ENCODE measurements around the gene KLK4. TPM values are rescaled to one million over a fixed set of nuclear protein-coding genes. Genes with fewer than 3 reads are reported as not detected.

The KLK4 gene
- total RNA-seq, 1 donor from 2014 or later = not detected

DNA sequence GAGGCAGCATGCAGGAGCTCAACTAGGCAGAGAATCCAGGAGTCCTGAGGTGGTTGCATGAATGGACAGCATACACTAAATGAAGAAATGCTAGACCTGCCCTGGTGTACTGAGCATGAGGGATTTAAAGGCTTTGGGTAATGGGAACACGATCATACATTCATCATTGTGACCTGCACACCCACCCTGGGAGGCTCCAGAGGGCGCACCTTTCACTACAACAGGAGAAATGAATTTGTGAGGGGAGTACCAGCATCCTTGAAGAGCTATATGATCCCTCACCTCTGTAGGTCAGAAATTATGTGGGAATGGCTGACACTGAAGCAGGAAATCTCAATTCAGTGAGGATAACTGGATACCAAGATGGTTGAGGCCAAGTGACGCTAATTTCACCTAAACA is 29.0 kb downstream of the KLK4 start:
- TF ChIP-seq, protein P1, sequence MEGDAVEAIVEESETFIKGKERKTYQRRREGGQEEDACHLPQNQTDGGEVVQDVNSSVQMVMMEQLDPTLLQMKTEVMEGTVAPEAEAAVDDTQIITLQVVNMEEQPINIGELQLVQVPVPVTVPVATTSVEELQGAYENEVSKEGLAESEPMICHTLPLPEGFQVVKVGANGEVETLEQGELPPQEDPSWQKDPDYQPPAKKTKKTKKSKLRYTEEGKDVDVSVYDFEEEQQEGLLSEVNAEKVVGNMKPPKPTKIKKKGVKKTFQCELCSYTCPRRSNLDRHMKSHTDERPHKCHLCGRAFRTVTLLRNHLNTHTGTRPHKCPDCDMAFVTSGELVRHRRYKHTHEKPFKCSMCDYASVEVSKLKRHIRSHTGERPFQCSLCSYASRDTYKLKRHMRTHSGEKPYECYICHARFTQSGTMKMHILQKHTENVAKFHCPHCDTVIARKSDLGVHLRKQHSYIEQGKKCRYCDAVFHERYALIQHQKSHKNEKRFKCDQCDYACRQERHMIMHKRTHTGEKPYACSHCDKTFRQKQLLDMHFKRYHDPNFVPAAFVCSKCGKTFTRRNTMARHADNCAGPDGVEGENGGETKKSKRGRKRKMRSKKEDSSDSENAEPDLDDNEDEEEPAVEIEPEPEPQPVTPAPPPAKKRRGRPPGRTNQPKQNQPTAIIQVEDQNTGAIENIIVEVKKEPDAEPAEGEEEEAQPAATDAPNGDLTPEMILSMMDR (IDR thresholded peaks at IDR 0.05) = no peak
- H3K27ac ChIP-seq = no peak overlapping the region
- DNase-seq (ENCODE audit: low spot score in 2 of 2) = no peak
- no peak overlapping the region for H3K4me3 ChIP-seq
- intact Hi-C loops (cut with DNase I) = no loop called here
- H3K27me3 ChIP-seq = no peaks in the 10 kb centered on the region
- no peaks in the 10 kb centered on the region for H3K36me3 ChIP-seq
- no peaks in the 10 kb centered on the region for H3K9me3 ChIP-seq
- no peaks in the 10 kb centered on the region for H3K4me1 ChIP-seq

DNA sequence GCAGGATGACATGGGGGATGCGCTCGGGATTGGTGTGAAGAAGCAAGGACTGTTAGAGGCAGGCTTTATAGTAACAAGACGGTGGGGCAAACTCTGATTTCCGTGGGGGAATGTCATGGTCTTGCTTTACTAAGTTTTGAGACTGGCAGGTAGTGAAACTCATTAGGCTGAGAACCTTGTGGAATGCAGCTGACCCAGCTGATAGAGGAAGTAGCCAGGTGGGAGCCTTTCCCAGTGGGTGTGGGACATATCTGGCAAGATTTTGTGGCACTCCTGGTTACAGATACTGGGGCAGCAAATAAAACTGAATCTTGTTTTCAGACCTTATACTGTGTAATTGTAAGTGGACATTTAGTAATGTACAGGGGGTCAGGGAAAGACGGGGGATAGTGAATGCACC is 31.0 kb downstream of the KLK4 start:
- H3K4me3 ChIP-seq = no peak overlapping the region
- TF ChIP-seq, protein P1 (IDR thresholded peaks at IDR 0.05) = no peak
- intact Hi-C loops (cut with DNase I) = no loop called here
- no peaks in the 10 kb centered on the region for H3K4me1 ChIP-seq
- no peak for DNase-seq (ENCODE audit: low spot score in 2 of 2)
- H3K36me3 ChIP-seq = no peaks in the 10 kb centered on the region
- no peaks in the 10 kb centered on the region for H3K9me3 ChIP-seq
- no peak overlapping the region for H3K27ac ChIP-seq
- no peaks in the 10 kb centered on the region for H3K27me3 ChIP-seq

DNA sequence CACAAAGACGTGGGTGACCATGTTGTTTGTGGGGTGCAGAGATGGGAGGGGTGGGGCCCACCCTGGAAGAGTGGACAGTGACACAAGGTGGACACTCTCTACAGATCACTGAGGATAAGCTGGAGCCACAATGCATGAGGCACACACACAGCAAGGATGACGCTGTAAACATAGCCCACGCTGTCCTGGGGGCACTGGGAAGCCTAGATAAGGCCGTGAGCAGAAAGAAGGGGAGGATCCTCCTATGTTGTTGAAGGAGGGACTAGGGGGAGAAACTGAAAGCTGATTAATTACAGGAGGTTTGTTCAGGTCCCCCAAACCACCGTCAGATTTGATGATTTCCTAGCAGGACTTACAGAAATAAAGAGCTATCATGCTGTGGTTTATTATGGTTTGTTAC is 32.3 kb downstream of the KLK4 start:
- no peaks in the 10 kb centered on the region for H3K9me3 ChIP-seq
- H3K36me3 ChIP-seq = no peaks in the 10 kb centered on the region
- H3K27ac ChIP-seq = no peak overlapping the region
- H3K4me1 ChIP-seq = no peaks in the 10 kb centered on the region
- TF ChIP-seq, protein P1 (IDR thresholded peaks at IDR 0.05) = no peak
- no peak overlapping the region for H3K4me3 ChIP-seq
- H3K27me3 ChIP-seq = no peaks in the 10 kb centered on the region
- intact Hi-C loops (cut with DNase I) = no loop called here
- no peak for DNase-seq (ENCODE audit: low spot score in 2 of 2)

DNA sequence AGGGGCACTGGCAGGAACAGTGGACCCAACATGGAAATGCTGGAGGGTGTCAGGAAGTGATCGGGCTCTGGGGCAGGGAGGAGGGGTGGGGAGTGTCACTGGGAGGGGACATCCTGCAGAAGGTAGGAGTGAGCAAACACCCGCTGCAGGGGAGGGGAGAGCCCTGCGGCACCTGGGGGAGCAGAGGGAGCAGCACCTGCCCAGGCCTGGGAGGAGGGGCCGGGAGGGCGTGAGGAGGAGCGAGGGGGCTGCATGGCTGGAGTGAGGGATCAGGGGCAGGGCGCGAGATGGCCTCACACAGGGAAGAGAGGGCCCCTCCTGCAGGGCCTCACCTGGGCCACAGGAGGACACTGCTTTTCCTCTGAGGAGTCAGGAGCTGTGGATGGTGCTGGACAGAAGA is 33.9 kb downstream of the KLK4 start:
- TF ChIP-seq, protein P1 (IDR thresholded peaks at IDR 0.05) = no peak
- no peaks in the 10 kb centered on the region for H3K4me1 ChIP-seq
- DNase-seq (ENCODE audit: low spot score in 2 of 2) = no peak
- H3K4me3 ChIP-seq = no peak overlapping the region
- H3K9me3 ChIP-seq = no peaks in the 10 kb centered on the region
- no peaks in the 10 kb centered on the region for H3K27me3 ChIP-seq
- intact Hi-C loops (cut with DNase I) = no loop called here
- H3K27ac ChIP-seq = no peak overlapping the region
- no peaks in the 10 kb centered on the region for H3K36me3 ChIP-seq

DNA sequence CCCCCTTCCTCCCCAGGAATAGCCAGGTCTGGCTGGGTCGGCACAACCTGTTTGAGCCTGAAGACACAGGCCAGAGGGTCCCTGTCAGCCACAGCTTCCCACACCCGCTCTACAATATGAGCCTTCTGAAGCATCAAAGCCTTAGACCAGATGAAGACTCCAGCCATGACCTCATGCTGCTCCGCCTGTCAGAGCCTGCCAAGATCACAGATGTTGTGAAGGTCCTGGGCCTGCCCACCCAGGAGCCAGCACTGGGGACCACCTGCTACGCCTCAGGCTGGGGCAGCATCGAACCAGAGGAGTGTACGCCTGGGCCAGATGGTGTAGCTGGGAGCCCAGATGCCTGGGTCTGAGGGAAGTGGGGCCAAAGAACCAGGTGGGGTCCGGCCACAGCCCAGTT is 34.7 kb downstream of the KLK4 start:
- Histone ChIP-seq H3K36me3 (no peaks in the 10 kb centered on the region), H3K4me1 (no peaks in the 10 kb centered on the region), H3K9me3 (no peaks in the 10 kb centered on the region), H3K4me3 (no peak overlapping the region), H3K27ac (no peak overlapping the region), H3K27me3 (no peaks in the 10 kb centered on the region)
- TF ChIP-seq, protein P1 (IDR thresholded peaks at IDR 0.05) = no peak
- intact Hi-C loops (cut with DNase I) = no loop called here
- DNase-seq (ENCODE audit: low spot score in 2 of 2) = no peak

DNA sequence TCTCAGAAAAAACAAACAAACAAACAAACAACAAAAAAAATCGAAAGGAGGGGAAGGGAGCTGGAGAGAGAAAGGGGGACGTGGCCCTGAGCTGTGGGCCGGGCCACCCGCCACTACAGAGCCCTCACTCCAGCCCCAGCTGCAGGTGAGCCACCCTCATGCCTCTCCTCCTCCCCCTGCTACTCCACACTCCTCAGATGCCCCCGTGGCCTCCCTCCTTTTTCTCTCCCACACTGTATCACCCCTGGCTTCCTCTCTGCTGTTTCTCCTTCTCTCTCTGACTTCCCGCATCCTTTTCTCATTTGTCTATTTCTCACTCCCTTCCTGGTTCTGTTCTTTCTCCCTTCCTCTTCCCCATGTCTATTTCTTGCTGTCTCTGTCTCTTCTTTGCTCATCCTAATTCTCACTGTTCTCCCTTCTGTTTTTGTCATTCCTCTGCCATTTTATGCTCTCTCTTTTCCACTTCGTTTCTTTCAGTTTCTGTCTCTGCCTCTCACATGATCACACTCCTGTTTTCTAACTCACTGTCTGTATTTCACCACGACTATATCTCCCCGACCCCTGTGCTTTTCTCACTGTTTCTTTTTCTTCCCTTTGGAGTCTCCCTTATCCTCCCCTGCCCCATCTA is 35.3 kb downstream of the KLK4 start:
- no peak overlapping the region for H3K4me3 ChIP-seq
- H3K4me1 ChIP-seq = no peaks in the 10 kb centered on the region
- no peaks in the 10 kb centered on the region for H3K36me3 ChIP-seq
- H3K9me3 ChIP-seq = no peaks in the 10 kb centered on the region
- DNase-seq (ENCODE audit: low spot score in 2 of 2) = no peak
- intact Hi-C loops (cut with DNase I) = no loop called here
- H3K27me3 ChIP-seq = no peaks in the 10 kb centered on the region
- TF ChIP-seq, protein P1 (IDR thresholded peaks at IDR 0.05) = no peak
- no peak overlapping the region for H3K27ac ChIP-seq
